ENCODE results near the gene KCNAB2. TPM values are rescaled to one million over a fixed set of nuclear protein-coding genes. Genes with fewer than 3 reads are reported as not detected.

The KCNAB2 gene
- total RNA-seq, 1 donor from 2014 or later, result 8.8 TPM

DNA sequence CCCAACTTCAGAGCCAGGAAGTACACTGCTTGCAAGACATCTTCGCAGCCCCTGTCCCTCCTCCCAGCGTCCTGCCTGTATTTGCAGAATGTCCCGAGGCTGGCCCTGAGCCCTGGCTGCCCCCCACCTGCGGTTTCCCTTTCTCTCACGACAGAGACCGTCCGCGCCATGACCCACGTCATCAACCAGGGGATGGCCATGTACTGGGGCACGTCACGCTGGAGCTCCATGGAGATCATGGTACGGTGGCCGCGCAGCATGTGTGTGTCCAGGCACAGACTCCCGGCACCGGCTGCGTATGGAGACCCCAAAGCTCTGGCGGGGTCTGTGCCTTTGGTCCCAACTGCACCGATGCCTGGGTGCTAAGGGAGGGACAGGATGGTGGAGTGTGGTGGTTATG is 48.6 kb downstream of the KCNAB2 start:
- no peak overlapping the region for H3K4me3 ChIP-seq
- H3K9me3 ChIP-seq, result no peaks in the 10 kb centered on the region
- intact Hi-C loops (cut with DNase I), result no loop called here
- no peak overlapping the region for H3K27ac ChIP-seq
- no peaks in the 10 kb centered on the region for H3K27me3 ChIP-seq
- TF ChIP-seq CTCF (IDR thresholded peaks at IDR 0.05) (no peak), POLR2A (IDR thresholded peaks at IDR 0.05) (no peak), POLR2AphosphoS5 (IDR thresholded peaks at IDR 0.05; ENCODE audit: insufficient read depth in 1 of 2, low read depth in 1 of 2) (no peak)
- H3K4me1 ChIP-seq, result peaks cover 16% of the 10 kb centered on the region
- H3K36me3 ChIP-seq, result no peaks in the 10 kb centered on the region
- no peak for DNase-seq (ENCODE audit: extremely low spot score in 2 of 2)

- H3K27ac ChIP-seq, result no peak overlapping the region
- H3K4me3 ChIP-seq, result no peak overlapping the region
- intact Hi-C loops (cut with DNase I), result no loop called here
- H3K27me3 ChIP-seq, result no peaks in the 10 kb centered on the region
- H3K4me1 ChIP-seq, result peaks cover 20% of the 10 kb centered on the region
- no peak for DNase-seq (ENCODE audit: extremely low spot score in 2 of 2)
- no peak for TF ChIP-seq POLR2A (IDR thresholded peaks at IDR 0.05)
- H3K36me3 ChIP-seq, result no peaks in the 10 kb centered on the region
- H3K9me3 ChIP-seq, result no peaks in the 10 kb centered on the region
Measured at GRCh38 chr1:6094801-6095505, 49.3 kb downstream of the KCNAB2 start.

- Histone ChIP-seq H3K36me3 (no peaks in the 10 kb centered on the region), H3K4me1 (peaks cover 20% of the 10 kb centered on the region), H3K9me3 (no peaks in the 10 kb centered on the region), H3K27ac (no peak overlapping the region), H3K4me3 (no peak overlapping the region), H3K27me3 (no peaks in the 10 kb centered on the region)
- no peak for DNase-seq (ENCODE audit: extremely low spot score in 2 of 2)
- TF ChIP-seq POLR2A (IDR thresholded peaks at IDR 0.05) (no peak), POLR2AphosphoS5 (IDR thresholded peaks at IDR 0.05; ENCODE audit: insufficient read depth in 1 of 2, low read depth in 1 of 2) (no peak), CTCF (IDR thresholded peaks at IDR 0.05) (no peak)
- intact Hi-C loops (cut with DNase I), result no loop called here
Measured at GRCh38 chr1:6095511-6096242, 50.0 kb downstream of the KCNAB2 start.

- no peak for TF ChIP-seq CTCF (IDR thresholded peaks at IDR 0.05)
- TF ChIP-seq POLR2A (IDR thresholded peaks at IDR 0.05), result no peak
- TF ChIP-seq POLR2AphosphoS5 (IDR thresholded peaks at IDR 0.05; ENCODE audit: insufficient read depth in 1 of 2, low read depth in 1 of 2), result no peak
- H3K9me3 ChIP-seq, result no peaks in the 10 kb centered on the region
- H3K4me1 ChIP-seq, result peaks cover 20% of the 10 kb centered on the region
- no peak for DNase-seq (ENCODE audit: extremely low spot score in 2 of 2)
- H3K27ac ChIP-seq, result no peak overlapping the region
- intact Hi-C loops (cut with DNase I), result no loop called here
- no peak overlapping the region for H3K4me3 ChIP-seq
- H3K27me3 ChIP-seq, result no peaks in the 10 kb centered on the region
- no peaks in the 10 kb centered on the region for H3K36me3 ChIP-seq
Measured at GRCh38 chr1:6096243-6097116, 50.8 kb downstream of the KCNAB2 start.

DNA sequence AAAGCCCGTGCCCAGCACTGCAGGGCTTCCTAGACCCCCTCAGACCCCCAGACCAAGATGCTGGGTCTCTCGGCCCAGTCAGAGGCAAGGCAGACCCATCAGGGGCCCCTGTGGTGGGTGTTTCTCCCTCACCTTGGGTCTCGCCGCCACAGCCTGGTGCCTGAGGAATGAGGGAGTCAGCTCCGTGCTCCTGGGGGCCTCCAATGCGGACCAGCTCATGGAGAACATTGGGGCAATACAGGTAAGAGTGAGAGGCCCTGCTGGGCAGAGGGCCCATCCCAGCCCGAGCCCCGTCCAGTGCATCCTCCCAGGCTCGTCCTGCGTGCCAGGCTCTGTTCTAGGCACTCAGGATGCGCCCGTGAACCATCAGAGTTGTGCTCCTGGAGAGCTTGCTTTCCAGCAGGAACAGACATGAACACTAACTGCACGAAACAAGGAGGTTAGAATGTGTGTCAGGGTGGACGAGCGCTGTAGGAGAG is 51.5 kb downstream of the KCNAB2 start:
- TF ChIP-seq CTCF (IDR thresholded peaks at IDR 0.05) (no peak), POLR2A (IDR thresholded peaks at IDR 0.05) (no peak), POLR2AphosphoS5 (IDR thresholded peaks at IDR 0.05; ENCODE audit: insufficient read depth in 1 of 2, low read depth in 1 of 2) (no peak)
- no peak for DNase-seq (ENCODE audit: extremely low spot score in 2 of 2)
- intact Hi-C loops (cut with DNase I), result no loop called here

More for the DNA sequence above, 51.5 kb downstream of the KCNAB2 start:
- Histone ChIP-seq H3K36me3 (no peaks in the 10 kb centered on the region), H3K9me3 (no peaks in the 10 kb centered on the region), H3K27ac (peak overlapping the region; percentile 82), H3K4me1 (peaks cover 20% of the 10 kb centered on the region), H3K4me3 (no peak overlapping the region), H3K27me3 (no peaks in the 10 kb centered on the region)
